NCI-H526 (cell line): ENCODE measurements around the gene NEDD8.
"Not testable (repeated sequence)": the region's sequence is repeated elsewhere in the genome, so short reads cannot be mapped to it uniquely, and the experiment has no call there.

ENCODE experiments used
- DNase-seq, 2 experiments: peaks; one replicate each; lab custom pipeline; 2025; lab: John Stamatoyannopoulos, UW

The NEDD8 gene

GRCh38 chr14:24222987-24223386 lies 9.2 kb downstream of the NEDD8 start:
- DNase-seq, result not testable (repeated sequence)

- DNase-seq, result no peak
Observed at GRCh38 chr14:24219521-24219920, 12.6 kb downstream of the NEDD8 start.

DNA sequence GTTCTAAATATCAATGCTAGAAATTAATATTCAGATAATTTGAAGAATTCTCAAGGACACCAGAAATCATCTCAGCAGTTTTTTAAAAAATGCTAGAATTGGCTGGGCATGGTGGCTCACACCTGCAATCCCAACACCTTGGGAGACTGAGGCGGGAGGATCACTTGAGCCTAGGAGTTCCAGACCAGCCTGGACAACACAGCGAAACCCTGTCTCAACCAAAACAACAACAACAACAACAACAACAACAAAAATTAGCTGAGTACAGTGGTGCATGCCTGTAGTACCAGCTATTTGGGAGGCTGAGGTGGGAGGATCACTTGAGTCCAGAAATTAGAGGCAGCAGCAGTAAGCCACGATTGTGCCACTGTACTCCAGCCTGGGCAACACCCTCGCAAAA lies 13.1 kb downstream of the NEDD8 start:
- no peak for DNase-seq

GRCh38 chr14:24216876-24217275 lies 15.3 kb downstream of the NEDD8 start:
- DNase-seq, result not testable (repeated sequence)

- DNase-seq, result no peak
Observed at GRCh38 chr14:24216345-24216699, 15.8 kb downstream of the NEDD8 start.

DNA sequence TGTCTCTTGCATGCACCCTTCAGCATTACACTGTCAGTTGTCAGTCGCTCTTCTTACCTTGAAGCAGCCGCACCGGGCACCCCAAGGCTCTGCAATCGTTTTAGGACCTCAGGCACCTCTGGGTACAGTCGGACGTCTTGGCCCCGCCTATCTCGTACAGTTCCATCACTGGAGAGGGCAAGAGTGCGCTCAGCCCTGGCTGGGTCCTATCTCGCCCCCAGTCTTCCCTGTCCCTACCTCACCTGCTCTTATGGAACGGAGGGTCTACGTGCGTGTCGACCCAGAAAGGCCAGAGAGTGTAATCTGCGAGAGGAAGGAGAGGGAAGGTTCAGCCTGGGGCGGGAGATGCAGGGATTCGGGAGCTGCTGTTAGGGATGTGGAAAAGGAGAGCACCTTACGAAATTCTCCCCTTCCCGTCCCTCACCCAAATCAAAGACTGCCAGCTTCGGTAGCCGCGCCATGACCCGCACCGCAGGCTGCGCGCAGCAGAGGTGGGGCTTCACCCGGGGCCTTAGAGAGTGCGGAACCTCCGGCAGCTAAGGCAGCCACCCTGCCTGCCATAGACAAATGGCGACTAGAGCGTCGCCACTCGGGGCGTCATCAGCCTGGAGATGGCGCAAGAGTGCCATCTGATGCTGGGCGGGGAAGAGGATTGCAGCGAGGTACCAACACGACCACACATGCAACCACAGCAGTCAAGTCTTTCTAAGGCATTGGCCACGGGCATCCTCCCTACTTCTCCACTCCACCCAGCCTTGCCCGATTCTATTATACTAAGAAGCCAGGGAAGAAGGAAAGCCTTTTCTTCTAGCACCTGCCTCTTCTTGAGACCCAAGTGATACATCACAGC lies 16.4 kb downstream of the NEDD8 start, which contains the start of gene MDP1:
MDP1 (minus strand) TSS at position 572 of the 850 bp plus-strand sequence; CDS start at position 461, 111 bp downstream.
- peak; percentile 64 to 92 for DNase-seq

DNA sequence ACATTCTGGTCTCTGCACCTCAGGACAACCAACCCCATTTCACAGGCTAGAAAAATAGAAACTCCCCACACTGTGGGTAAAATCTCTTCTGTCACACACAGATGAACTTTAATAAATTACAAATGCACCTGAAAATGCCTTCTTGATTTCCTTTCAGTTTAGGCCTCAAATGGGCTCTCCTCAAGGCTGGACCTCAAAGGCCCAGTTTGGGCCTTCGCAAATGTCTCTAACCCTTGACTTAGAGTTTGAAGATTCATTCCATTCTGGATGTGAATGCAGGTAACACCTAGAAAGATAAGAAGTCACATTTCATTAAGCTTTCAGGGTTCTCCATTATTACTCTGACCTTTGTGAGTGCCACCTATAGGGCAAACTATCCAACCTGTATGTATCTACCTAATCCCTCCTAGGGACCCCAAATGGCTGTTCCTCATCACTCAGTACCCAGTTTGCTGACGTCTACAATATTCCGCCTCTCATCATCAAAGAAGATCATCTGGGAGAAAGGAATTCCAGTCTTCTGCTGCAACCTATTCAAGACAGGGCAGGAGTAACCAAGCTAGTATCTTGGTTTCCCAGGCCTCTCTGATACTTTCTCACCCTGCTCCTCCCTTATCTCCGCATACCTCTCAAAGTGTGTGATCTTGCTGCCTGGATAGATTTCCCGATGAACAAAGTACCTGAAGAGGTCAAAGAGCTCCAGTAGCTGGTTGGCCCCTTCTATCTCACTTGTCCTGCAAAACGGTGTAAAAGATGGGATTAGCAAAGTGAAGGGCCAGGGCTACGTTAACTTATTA lies 18.1 kb downstream of the NEDD8 start:
- no peak for DNase-seq

GRCh38 chr14:24212924-24213865 lies 19.0 kb downstream of the NEDD8 start, which contains the start of gene CHMP4A:
TSS of gene CHMP4A (minus strand) at chr14:24213488. CDS start at chr14:24213439, 49 bp downstream.
- DNase-seq, result peak; percentile 94 to 97

- DNase-seq, result no peak
Observed at GRCh38 chr14:24211311-24211710, 20.9 kb downstream of the NEDD8 start.

DNA sequence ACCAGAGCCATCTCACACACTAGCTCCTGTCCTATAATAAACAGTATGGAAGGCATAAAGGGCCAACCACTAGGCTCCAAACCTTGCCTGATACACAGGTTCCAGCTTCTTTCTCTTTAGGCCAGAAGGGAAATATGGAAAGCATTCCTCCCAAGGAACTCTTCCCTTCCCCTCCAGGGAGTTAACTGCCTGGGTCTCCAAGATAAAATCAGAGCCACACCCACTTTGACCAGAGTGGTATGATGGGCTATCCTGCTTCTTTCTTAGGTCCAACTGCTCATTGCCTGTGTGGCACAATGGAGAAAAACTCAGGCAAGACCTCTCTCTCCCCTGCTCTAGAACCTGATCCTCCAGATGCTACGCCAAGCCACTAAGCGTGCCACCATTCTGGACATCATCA lies 24.5 kb downstream of the NEDD8 start:
- no peak for DNase-seq

DNA sequence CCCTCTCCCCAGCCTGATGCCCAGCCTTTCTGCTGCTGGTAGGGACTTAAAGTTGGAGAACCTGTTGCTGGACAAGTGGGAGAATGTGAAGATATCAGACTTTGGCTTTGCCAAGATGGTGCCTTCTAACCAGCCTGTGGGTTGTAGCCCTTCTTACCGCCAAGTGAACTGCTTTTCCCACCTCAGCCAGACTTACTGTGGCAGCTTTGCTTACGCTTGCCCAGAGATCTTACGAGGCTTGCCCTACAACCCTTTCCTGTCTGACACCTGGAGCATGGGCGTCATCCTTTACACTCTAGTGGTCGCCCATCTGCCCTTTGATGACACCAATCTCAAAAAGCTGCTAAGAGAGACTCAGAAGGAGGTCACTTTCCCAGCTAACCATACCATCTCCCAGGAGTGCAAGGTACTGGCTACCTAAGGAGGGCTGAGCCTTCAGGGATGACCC lies 25.0 kb downstream of the NEDD8 start:
- no peak for DNase-seq

DNA sequence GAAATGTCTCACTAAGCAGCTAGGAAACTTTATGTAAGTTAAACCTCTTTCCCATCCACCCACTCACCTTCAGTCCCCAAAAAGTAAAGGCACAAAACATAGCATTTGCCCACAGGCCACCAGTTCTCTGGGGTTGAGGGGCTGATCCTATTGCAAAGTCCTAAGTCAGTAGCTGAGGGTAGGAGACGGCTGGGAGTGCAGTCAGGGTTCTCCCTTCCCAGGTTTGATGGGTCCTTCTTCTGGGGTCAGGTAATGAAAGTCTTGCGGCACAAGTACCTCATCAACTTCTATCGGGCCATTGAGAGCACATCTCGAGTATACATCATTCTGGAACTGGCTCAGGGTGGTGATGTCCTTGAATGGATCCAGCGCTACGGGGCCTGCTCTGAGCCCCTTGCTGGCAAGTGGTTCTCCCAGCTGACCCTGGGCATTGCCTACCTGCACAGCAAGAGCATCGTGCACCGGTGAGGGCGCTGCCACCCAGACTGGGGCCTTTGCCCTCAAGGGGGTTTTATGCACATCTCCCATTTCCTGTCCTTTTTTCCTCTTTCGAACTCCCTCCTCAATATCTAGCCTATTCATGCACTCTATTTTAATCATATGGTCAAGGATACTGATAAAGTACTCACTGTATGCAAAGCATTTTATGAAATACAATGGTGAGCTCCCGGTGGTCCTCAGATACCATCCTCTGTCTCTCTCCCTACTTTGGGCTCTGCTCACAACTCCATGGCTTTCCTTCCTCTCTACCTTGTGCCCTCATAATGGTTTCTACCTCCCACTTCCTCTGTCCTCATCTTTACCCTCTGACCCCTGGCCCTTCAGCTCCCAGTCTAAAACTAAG lies 25.7 kb downstream of the NEDD8 start:
- DNase-seq, result no peak

DNA sequence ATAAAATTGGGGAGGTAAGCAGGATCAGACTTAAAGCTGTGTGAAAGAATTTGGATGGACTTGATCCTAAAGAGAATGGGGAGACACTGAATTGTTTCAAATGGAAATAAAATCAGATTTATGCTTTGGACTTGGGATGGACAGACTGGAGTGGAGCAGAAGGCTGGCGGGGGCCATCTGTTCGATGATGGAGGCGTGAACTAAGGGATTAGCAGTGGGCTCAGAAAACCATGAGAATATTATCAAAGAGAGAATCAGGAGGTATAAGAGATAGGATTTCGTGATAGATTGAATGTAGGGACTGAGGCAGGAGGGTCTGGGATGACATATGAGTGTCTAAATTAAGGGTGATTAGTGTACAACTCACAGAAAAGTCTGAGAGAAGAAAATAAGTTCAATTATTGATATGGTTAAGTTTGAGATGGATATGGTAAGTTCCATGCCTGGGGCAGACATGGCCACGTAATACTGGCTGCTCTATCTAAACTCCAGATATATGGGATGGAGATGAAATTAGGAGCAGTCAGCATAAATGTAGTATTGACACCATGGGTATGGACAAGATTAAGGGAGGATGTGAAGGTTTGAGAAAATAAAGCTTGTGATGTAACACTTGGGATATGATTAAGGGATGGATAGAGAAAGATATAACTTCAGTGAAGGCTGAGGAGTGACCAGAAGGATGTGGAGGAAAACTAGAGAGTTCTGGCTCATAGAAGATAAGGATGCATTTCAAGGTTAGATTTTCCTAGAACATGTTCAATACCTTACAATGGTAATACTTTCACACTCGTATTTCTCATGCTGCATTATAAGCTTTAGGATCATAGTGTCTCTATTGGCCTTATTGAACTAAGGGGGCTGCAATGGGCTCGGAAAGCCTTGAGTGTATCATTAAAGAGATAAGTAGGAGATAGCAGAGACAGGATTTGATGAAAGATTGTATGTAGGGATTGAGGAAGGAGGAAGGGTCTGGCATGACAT lies 27.7 kb downstream of the NEDD8 start:
- no peak for DNase-seq

DNA sequence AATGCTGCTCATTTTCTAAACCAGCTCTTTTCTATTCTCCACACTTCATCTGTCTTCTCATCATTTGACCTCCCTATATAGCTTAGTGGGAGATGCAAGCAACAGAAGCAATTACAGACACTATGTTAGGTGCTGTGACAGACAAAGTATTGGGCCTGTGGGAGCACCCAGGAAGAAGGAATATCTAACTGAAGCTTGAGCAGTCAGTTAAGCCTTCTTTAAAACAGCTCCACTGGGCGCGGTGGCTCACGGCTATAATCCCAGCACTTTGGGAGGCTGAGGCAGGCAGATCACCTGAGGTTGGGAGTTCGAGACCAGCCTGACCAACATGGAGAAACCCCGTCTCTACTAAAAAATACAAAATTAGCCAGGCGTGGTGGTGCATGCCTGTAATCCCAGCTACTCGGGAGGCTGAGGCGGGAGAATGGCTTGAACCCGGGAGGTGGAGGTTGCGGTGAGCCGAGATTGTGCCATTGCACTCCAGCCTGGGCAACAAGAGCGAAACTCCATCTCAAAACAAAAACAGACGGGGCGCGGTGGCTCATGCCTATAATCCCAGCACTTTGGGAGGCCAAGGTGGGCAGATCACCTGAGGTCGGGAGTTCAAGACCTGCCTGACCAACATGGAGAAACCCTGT lies 28.8 kb downstream of the NEDD8 start:
- not testable (repeated sequence) for DNase-seq

DNA sequence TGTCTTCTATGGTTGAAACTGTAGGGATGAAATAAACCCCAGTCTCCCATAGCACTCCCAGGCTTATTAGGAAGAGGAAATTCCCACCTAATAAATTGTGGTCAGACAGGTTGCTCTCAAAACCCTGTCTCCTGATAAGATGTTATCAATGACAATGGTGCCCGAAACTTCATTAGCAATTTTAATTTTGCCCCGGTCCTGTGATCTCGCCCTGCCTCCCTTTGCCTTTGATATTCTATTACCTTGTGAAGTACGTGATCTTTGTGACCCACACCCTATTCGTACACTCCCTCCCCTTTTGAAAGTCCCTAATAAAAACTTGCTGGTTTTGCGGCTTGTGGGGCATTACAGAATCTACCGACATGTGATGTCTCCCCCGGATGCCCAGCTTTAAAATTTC lies 29.6 kb downstream of the NEDD8 start:
- DNase-seq, result not testable (repeated sequence)

DNA sequence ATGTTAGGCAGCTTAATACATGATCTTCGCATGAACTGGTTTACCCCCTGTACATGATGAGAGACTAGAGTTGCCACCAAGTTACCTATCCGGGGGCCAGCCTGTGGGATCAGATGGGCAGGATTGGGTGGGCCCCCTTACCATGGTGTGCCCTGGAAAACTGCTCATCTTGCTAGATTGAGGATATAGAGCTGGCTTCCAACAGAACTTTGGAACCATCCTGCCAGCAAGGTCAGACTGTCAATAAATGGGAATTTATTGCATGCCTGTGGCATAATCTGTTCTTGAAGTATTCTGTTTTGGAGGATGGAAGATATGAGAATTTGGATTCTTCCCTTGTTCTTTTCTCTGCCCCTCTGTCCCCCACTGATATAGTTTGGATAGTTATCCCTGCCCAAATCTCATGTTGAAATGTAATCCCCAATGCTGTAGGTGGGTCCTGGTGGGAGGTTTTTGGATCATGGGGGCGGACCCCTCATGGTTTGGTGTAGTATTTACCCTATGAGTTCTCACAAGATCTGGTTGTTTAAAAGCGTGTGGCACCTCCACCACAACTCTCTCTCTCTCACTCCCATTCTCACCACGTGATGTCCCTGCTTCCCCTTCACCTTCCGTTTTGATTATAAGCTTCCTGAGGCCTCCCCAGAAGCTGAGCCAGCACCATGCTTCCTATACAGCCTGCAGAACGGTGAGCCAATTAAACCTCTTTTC lies 33.2 kb downstream of the NEDD8 start:
- DNase-seq, result no peak

DNA sequence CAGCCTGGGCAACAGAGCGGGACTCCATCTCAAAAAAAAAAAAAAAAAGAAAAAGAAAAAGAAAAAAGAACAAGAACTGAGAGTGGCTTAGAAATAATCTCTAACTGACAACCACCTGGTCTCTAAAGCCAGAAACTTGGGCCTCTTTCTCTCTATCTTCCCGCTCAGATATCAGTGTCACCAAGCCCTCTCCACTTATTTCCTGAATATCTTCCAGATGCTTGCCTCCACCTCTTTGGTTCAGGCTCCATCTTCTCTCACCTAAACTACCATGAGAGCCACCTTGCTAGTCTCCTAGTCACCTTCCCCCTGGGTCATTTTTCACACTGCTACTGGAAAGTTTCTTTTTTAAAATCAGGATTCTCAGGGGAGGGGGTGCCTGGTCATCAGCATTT lies 35.1 kb downstream of the NEDD8 start:
- no peak for DNase-seq
